Mucosa of rectum (tissue), 2 donors: ENCODE measurements around the gene ANKRD55.
"Not testable (repeated sequence)": the region's sequence is repeated elsewhere in the genome, so short reads cannot be mapped to it uniquely, and the experiment has no call there.

Experiments used
- H3K27ac ChIP-seq, 2 donors: one replicate each; pipeline ENCODE4 v1.7.0; 2013; ENCODE audit warnings: inconsistent platforms in 2 of 2, low read depth in 2 of 2, low read length in 2 of 2
- H3K27me3 ChIP-seq, 2 donors: one replicate each; pipeline ENCODE4 v1.7.0; 2013; ENCODE audit warnings: low read length in 2 of 2; ENCODE audit not compliant: control insufficient read depth in 2 of 2, insufficient read depth in 2 of 2
- H3K36me3 ChIP-seq, 2 donors: one replicate each; pipeline ENCODE4 v1.7.0; 2013; ENCODE audit warnings: low read length in 2 of 2; ENCODE audit not compliant: control insufficient read depth in 2 of 2, insufficient read depth in 2 of 2
- H3K4me1 ChIP-seq, 2 donors: one replicate each; pipeline ENCODE4 v1.7.0; 2013; ENCODE audit warnings: low read length in 2 of 2, mild to moderate bottlenecking in 1 of 2; ENCODE audit not compliant: control insufficient read depth in 2 of 2, insufficient read depth in 2 of 2
- H3K4me3 ChIP-seq, 2 donors: one replicate each; pipeline ENCODE4 v1.7.0; 2013; ENCODE audit warnings: low read length in 2 of 2
- H3K9ac ChIP-seq, 2 donors: one replicate each; pipeline ENCODE4 v1.7.0; 2013; ENCODE audit warnings: low read length in 2 of 2, low read depth in 1 of 2, mild to moderate bottlenecking in 1 of 2
- H3K9me3 ChIP-seq, 2 donors: one replicate each; pipeline ENCODE4 v1.7.0; 2013; ENCODE audit warnings: low read length in 2 of 2; ENCODE audit not compliant: control insufficient read depth in 2 of 2
- donor health status: healthy.
- donor health status: Normal muscosa, but diverticular disease.

Gene ANKRD55

GRCh38 chr5:56112526-56113121, 120.5 kb downstream of the ANKRD55 start:
- Histone ChIP-seq H3K4me1 (no peaks in the 10 kb centered on the region), H3K9ac (no peak overlapping the region), H3K4me3 (no peak overlapping the region), H3K36me3 (no peaks in the 10 kb centered on the region), H3K9me3 (no peaks in the 10 kb centered on the region), H3K27me3 (no peaks in the 10 kb centered on the region), H3K27ac (no peak overlapping the region)

GRCh38 chr5:56111404-56111781, 121.7 kb downstream of the ANKRD55 start:
- no peak overlapping the region for H3K9ac ChIP-seq
- H3K27me3 ChIP-seq: no peaks in the 10 kb centered on the region
- no peaks in the 10 kb centered on the region for H3K4me1 ChIP-seq
- no peak overlapping the region for H3K27ac ChIP-seq
- no peaks in the 10 kb centered on the region for H3K36me3 ChIP-seq
- H3K9me3 ChIP-seq: no peaks in the 10 kb centered on the region
- no peak overlapping the region for H3K4me3 ChIP-seq

DNA sequence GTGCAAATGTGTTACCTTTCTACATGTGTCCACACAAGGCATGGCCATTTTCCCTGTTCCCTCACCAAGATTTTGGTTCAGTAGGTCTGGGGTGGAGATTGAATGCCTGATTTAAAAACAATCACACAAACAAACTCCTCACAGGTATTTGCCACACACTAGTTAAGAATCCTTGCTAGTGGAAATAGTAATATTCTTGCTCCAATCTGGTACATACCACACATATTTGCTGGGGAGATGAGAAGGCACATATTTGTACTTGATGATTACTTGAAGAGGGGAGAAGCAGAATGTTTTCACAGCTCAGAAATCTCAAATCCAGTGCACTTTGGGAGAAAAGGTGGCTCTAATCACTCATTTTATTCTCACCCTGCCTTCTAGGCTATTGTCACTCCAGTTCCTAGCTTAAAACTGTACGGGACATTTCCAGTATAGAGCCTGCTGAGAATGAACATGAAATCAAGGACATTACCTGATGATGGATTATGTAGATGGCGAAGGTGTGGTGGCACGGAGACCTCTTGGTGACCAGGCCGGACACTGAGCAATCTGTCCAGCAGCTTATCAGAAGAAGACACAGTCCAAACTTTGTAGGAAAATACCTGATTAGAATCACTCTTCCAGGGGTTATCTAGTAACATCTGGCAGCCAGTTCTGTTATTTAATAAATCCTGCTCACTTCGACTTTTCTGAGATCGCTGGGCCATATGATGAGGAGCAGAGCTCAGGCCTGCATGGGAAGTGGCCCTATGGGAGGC, 122.3 kb downstream of the ANKRD55 start:
- no peaks in the 10 kb centered on the region for H3K9me3 ChIP-seq

DNA sequence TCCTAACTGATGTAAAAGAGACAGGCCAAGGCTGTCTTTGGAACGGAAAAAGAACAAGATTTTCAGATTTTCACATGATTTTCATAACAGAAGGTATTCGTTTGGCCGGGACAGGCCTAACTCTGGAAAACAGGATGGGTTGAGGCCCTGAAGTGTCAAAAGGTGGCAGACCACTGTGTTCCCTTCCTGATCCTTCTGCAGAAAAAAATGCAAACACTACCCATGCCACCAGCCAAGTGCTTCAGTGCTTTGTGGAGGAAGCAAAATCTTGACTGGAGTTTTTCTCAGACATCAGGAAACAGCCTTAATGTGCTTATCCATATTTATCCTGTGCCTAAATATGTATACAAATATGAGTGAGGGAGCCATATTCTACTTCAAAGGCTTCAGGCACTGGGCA, 124.9 kb downstream of the ANKRD55 start:
- no peak overlapping the region for H3K27ac ChIP-seq

More for the DNA sequence above, 122.3 kb downstream of the ANKRD55 start:
- no peak overlapping the region for H3K27ac ChIP-seq
- no peaks in the 10 kb centered on the region for H3K27me3 ChIP-seq
- no peaks in the 10 kb centered on the region for H3K36me3 ChIP-seq
- peaks cover 0 to 2% of the 10 kb centered on the region in 2 donors for H3K4me1 ChIP-seq
- H3K4me3 ChIP-seq: no peak overlapping the region
- H3K9ac ChIP-seq: no peak overlapping the region

DNA sequence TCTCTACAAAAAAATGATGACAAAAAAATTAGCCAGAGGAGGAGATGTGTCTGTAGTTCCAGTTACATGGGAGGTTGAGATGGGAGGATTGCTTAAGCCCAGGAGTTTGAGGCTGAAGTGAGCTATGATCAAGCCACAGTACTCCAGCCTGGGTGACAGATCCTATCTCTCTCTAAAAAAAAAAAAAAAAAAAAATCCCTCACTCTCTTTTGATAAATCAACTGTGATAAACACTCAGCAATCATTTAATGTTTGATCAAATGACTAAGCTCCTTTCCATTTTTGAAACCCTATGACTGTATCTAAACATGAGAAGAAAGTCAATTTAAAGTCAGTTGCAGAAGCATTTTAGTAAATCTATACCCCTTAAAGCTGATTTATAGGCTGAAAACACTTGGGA, 126.3 kb downstream of the ANKRD55 start:
- no peak overlapping the region for H3K9ac ChIP-seq
- no peak overlapping the region for H3K4me3 ChIP-seq
- H3K9me3 ChIP-seq: no peaks in the 10 kb centered on the region
- H3K4me1 ChIP-seq: peaks cover 0 to 2% of the 10 kb centered on the region in 2 donors
- no peak overlapping the region for H3K27ac ChIP-seq
- no peaks in the 10 kb centered on the region for H3K27me3 ChIP-seq
- H3K36me3 ChIP-seq: no peaks in the 10 kb centered on the region

More for the DNA sequence above, 124.9 kb downstream of the ANKRD55 start:
- H3K9me3 ChIP-seq: no peaks in the 10 kb centered on the region
- no peaks in the 10 kb centered on the region for H3K27me3 ChIP-seq
- H3K4me3 ChIP-seq: no peak overlapping the region
- peaks cover 0 to 2% of the 10 kb centered on the region in 2 donors for H3K4me1 ChIP-seq
- H3K9ac ChIP-seq: no peak overlapping the region
- no peaks in the 10 kb centered on the region for H3K36me3 ChIP-seq

- Histone ChIP-seq H3K27ac (no peak overlapping the region), H3K36me3 (no peaks in the 10 kb centered on the region), H3K9me3 (no peaks in the 10 kb centered on the region), H3K4me1 (peaks cover 0 to 2% of the 10 kb centered on the region in 2 donors), H3K4me3 (no peak overlapping the region), H3K27me3 (no peaks in the 10 kb centered on the region), H3K9ac (no peak overlapping the region)
These were observed 127.4 kb downstream of the ANKRD55 start for GRCh38 chr5:56105511-56106291.

GRCh38 chr5:56102889-56103288, 130.2 kb downstream of the ANKRD55 start:
- no peak overlapping the region for H3K27ac ChIP-seq
- H3K4me3 ChIP-seq: no peak overlapping the region
- no peaks in the 10 kb centered on the region for H3K27me3 ChIP-seq
- no peaks in the 10 kb centered on the region for H3K9me3 ChIP-seq
- H3K4me1 ChIP-seq: peaks cover 0 to 2% of the 10 kb centered on the region in 2 donors
- H3K36me3 ChIP-seq: no peaks in the 10 kb centered on the region
- H3K9ac ChIP-seq: no peak overlapping the region

- not testable (repeated sequence) for H3K9ac ChIP-seq, H3K9me3 ChIP-seq, H3K27me3 ChIP-seq, H3K4me1 ChIP-seq, H3K4me3 ChIP-seq, H3K36me3 ChIP-seq, H3K27ac ChIP-seq
These were observed 130.9 kb downstream of the ANKRD55 start for GRCh38 chr5:56102207-56102606.

- H3K27ac ChIP-seq: no peak overlapping the region
These were observed 131.9 kb downstream of the ANKRD55 start for GRCh38 chr5:56101180-56101579.

More at GRCh38 chr5:56101180-56101579, 131.9 kb downstream of the ANKRD55 start:
- H3K4me1 ChIP-seq: peaks cover 0 to 2% of the 10 kb centered on the region in 2 donors
- no peaks in the 10 kb centered on the region for H3K27me3 ChIP-seq
- no peak overlapping the region for H3K9ac ChIP-seq
- no peaks in the 10 kb centered on the region for H3K36me3 ChIP-seq
- no peaks in the 10 kb centered on the region for H3K9me3 ChIP-seq
- no peak overlapping the region for H3K4me3 ChIP-seq
